Stimulated activated CD4-positive, alpha-beta T cell treated with anti-CD3 and anti-CD28 coated beads, Interleukin-1b, Interleukin-23, amount 100 ng/mL, for 1 hour (primary cell): Measurements from ENCODE around the gene GUSB.

ENCODE experiments used
- DNase-seq, 2 donors: peaks; one replicate each; pipeline ENCODE4 v3.0.0-alpha.2; 2020; ENCODE audit warnings: low read depth in 2 of 2

The GUSB gene

GRCh38 chr7:65931685-65932084, 50.3 kb downstream of the GUSB start:
- DNase-seq, result no peak

DNA sequence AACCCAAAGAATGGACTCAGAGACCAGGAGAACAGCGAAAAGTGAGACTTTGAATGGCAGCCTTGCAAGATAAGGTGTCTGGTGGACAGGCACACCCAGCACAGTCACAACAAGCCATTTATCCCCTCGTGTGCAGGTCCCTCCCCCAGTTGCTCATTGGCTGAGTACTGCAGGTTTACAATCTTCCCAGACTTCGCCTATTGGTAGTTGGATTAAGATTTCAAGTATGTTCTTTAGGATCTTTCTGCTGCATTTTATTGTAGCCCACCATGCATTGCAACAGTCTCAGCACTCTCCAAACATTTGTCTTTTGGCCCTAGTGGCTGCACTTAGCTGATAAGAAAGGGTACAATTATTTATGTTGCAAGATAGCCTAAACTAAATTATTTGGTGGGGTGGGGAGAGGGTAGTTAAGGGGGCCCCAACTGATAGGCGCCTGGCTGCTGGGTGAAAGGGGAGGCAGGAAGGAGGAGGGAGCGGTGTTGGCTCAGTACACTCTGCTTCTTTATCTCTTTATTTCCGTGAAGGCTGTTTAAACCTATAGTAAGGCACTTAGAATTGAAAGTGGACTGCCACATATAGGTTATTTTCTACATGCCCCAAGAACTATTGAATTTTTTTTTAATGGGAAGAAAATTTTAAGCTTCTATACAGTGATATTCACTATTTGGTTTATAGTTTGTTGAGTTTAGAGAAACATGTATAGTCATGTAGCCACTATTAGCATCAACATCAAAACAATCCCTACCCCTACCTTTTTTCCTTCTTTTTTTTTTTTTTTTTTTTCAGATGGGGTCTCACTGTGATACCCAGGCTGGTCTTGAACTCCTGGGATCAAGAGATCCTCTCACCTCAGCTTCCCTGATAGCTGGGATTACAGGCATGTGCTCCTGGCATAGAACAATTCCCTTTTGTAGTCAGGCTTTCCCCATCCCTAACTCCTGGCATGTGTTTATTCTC, 54.2 kb downstream of the GUSB start:
- DNase-seq, result no peak

DNA sequence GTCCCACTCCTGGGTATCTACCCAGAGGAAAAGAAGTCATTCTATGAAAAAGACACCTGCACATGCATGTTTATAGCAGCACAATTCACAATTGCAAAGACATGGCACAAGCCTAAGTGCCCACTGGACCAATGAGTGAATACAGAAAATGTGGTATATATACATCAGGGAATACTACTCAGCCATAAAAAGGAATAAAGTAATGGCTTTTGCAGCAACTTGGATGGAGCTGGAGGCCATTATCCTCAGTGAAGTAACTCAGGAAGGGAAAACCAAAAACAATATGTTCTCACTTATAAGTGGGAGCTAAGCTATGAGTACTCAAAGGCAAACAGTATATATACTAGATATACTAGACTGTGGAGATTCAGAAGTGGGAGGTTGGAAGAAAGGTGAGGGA, 55.4 kb downstream of the GUSB start:
- DNase-seq, result no peak

- DNase-seq, result no peak
Measured at GRCh38 chr7:65925040-65925439, 57.0 kb downstream of the GUSB start.

DNA sequence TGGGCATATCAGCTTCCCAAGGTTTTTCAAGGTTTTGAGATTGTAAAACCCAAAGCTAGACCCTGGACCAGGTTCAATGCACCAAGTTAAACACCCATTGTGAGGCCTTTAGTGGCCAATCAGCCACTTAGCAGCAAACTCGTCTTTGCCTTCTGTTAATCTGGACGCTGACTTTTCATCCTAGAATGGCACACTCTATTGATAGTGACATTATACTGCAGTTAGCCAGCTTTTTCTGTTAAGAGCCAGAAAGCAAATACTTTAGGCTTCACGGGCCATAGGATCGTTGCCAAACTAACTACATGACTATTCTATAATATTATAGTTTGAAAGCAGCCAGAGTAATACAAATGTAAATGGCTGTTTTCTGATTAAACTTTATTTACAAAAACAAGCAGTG, 57.8 kb downstream of the GUSB start:
- no peak for DNase-seq

DNA sequence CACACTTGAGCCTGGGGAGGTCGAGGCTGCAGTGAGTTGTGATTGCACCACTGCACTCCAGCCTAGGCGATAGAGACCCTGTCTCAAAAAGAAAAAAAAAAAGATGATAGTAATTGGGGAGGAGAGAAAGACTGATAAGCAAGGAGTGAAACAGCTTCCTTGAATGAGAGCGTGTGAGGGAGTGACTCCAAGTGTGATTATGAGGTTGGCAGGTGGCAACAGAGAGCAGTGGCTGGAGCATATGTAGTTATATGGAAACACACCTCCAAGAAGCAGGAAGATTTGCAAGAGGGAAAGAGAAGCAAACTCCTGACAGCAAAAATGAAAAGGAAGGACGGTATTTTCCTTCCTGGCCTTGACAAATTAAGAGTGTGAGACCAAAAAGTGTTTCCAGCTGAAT, 58.7 kb downstream of the GUSB start:
- DNase-seq, result no peak

- no peak for DNase-seq
Measured at GRCh38 chr7:65915921-65916657, 65.9 kb downstream of the GUSB start.

- DNase-seq, result no peak
Measured at GRCh38 chr7:65912237-65912636, 69.8 kb downstream of the GUSB start.
